Common myeloid progenitor, CD34-positive (primary cell): ENCODE data around the gene NAA25.
"Not testable (repeated sequence)": the region's sequence is repeated elsewhere in the genome, so short reads cannot be mapped to it uniquely, and the experiment has no call there.

Experiments
- CTCF ChIA-PET: fragments of 350-600 bp; sonication (Branson Sonifier 250); formaldehyde crosslinking; loops from one replicate; lab custom pipeline; 2021; ENCODE audit warnings: antibody characterized with exemption; lab: Charles Lee
- POLR2A ChIA-PET: fragments of 350-600 bp; sonication (Branson Sonifier 250); formaldehyde crosslinking; loops from one replicate; lab custom pipeline; 2021; ENCODE audit warnings: antibody characterized with exemption; lab: Charles Lee
- DNase-seq, 3 donors: peaks; one replicate each; pipeline versions ENCODE4 v3.0.0 to v3.0.0-alpha.2; 2013
- H3K27ac ChIP-seq, 2 experiments: 1 replicate in 1 of 2; 2 replicates in 1 of 2; pipeline ENCODE4 v1.7.0; 2013; ENCODE audit warnings: inconsistent platforms in 2 of 2, low read length in 2 of 2, mild to moderate bottlenecking in 2 of 2, low read depth in 1 of 2, moderate library complexity in 1 of 2; ENCODE audit not compliant: severe bottlenecking in 2 of 2, insufficient read depth in 1 of 2, poor library complexity in 1 of 2
- H3K27me3 ChIP-seq, 5 experiments: replicated peaks in 2 of 5; 1 replicate in 3 of 5; 2 replicates in 2 of 5; pipeline versions ENCODE4 v1.6.1 to v1.7.0; 2013; ENCODE audit warnings: low read length in 4 of 5, mild to moderate bottlenecking in 2 of 5, moderate library complexity in 2 of 5, inconsistent platforms in 1 of 5; ENCODE audit not compliant: insufficient read depth in 5 of 5, control insufficient read depth in 4 of 5
- H3K36me3 ChIP-seq, 4 experiments: 1 replicate in 2 of 4; 2 replicates in 2 of 4; pipeline versions ENCODE4 v1.6.1 to v1.7.0; 2013; ENCODE audit warnings: low read length in 3 of 4, control low read depth in 1 of 4, mild to moderate bottlenecking in 1 of 4; ENCODE audit not compliant: control insufficient read depth in 4 of 4, insufficient read depth in 4 of 4
- H3K4me1 ChIP-seq, 4 experiments: 1 replicate in 3 of 4; 2 replicates in 1 of 4; pipeline versions ENCODE4 v1.6.1 to v1.7.1; 2013; ENCODE audit warnings: low read length in 3 of 4, mild to moderate bottlenecking in 3 of 4, control low read depth in 1 of 4, inconsistent platforms in 1 of 4, moderate library complexity in 1 of 4; ENCODE audit not compliant: control insufficient read depth in 4 of 4, insufficient read depth in 4 of 4; ENCODE audit errors: control extremely low read depth in 1 of 4
- H3K4me3 ChIP-seq, 7 experiments: 1 replicate in 4 of 7; 2 replicates in 3 of 7; pipeline versions ENCODE4 v1.5.1 to v1.7.0; 2013; ENCODE audit warnings: mild to moderate bottlenecking in 7 of 7, low read length in 6 of 7, moderate library complexity in 6 of 7, inconsistent platforms in 2 of 7, low read depth in 2 of 7, control low read depth in 1 of 7; ENCODE audit not compliant: insufficient read depth in 4 of 7, control insufficient read depth in 1 of 7; ENCODE audit errors: extremely low read depth in 1 of 7
- H3K9me3 ChIP-seq, 5 experiments: 1 replicate in 4 of 5; 2 replicates in 1 of 5; pipeline versions ENCODE4 v1.6.1 to v1.7.1; 2013; ENCODE audit warnings: low read length in 4 of 5, mild to moderate bottlenecking in 2 of 5, inconsistent platforms in 1 of 5, low read depth in 1 of 5, moderate library complexity in 1 of 5; ENCODE audit not compliant: control insufficient read depth in 4 of 5, insufficient read depth in 2 of 5; ENCODE audit errors: control extremely low read depth in 1 of 5
- WGBS: methylation state at CpG from one replicate; pipeline ENCODE4 v1.1.5; 2013; ENCODE audit not compliant: insufficient coverage; 5-methylcytosine and 5-hydroxymethylcytosine counted together

Gene NAA25

GRCh38 chr12:112004041-112004440 is 104.5 kb downstream of the NAA25 start:
- no peak for DNase-seq
- H3K9me3 ChIP-seq: no peaks in the 10 kb centered on the region
- 100% methylated on average over 2 of the region's 3 CpGs for WGBS
- peaks cover 6 to 15% (median 11%) of the 10 kb centered on the region in 4 experiments for H3K4me1 ChIP-seq
- ChIA-PET POLR2A (interaction anchor here (0.6 kb wide), 2 partner anchors 87 to 139 kb away, joined by 3 to 4 read pairs; no protein-coding TSS in a partner anchor), CTCF (interaction anchor here (0.6 kb wide), 1 partner anchor 186 kb away, joined by 3 read pairs; no protein-coding TSS in a partner anchor)
- peaks cover 0 to 37% (median 7%) of the 10 kb centered on the region in 5 experiments for H3K27me3 ChIP-seq
- no peak overlapping the region for H3K4me3 ChIP-seq
- no peaks in the 10 kb centered on the region for H3K36me3 ChIP-seq
- H3K27ac ChIP-seq: no peak overlapping the region

GRCh38 chr12:112001576-112001975 is 107.0 kb downstream of the NAA25 start:
- H3K9me3 ChIP-seq: no peaks in the 10 kb centered on the region
- H3K27me3 ChIP-seq: peaks cover 0 to 38% (median 6%) of the 10 kb centered on the region in 5 experiments
- peaks cover 6 to 15% (median 11%) of the 10 kb centered on the region in 4 experiments for H3K4me1 ChIP-seq
- CTCF ChIA-PET: interaction anchor here (0.9 to 1.4 kb wide), 4 partner anchors 9 to 13 kb away, joined by 3 to 4 read pairs (median 4); partner anchors contain the start of genes ERP29 and TMEM116
- no peak overlapping the region for H3K4me3 ChIP-seq
- no peak overlapping the region for H3K27ac ChIP-seq
- no peak for DNase-seq
- H3K36me3 ChIP-seq: no peaks in the 10 kb centered on the region
- POLR2A ChIA-PET: interaction anchor here (0.6 kb wide), 1 partner anchor 330 kb away, joined by 3 read pairs; no protein-coding TSS in a partner anchor

- 98% methylated on average over 5 of the region's 8 CpGs for WGBS
- H3K36me3 ChIP-seq: no peaks in the 10 kb centered on the region
- no peak overlapping the region for H3K4me3 ChIP-seq
- no peak overlapping the region for H3K27ac ChIP-seq
- CTCF ChIA-PET: interaction anchor here (0.5 to 1.4 kb wide), 3 partner anchors 10 to 106 kb away, joined by 3 to 4 read pairs (median 4); partner anchors contain the start of genes ERP29 and TMEM116
- DNase-seq: no peak
- peaks cover 0 to 35% (median 6%) of the 10 kb centered on the region in 5 experiments for H3K27me3 ChIP-seq
- no peaks in the 10 kb centered on the region for H3K9me3 ChIP-seq
- POLR2A ChIA-PET: interaction anchor here (0.6 kb wide), 1 partner anchor 330 kb away, joined by 3 read pairs; no protein-coding TSS in a partner anchor
- H3K4me1 ChIP-seq: peaks cover 6 to 15% (median 10%) of the 10 kb centered on the region in 4 experiments
These were observed 107.8 kb downstream of the NAA25 start for GRCh38 chr12:112000820-112001219.

GRCh38 chr12:111999129-111999528 is 109.5 kb downstream of the NAA25 start:
- 99% methylated on average over 9 of the region's 9 CpGs for WGBS
- POLR2A ChIA-PET: interaction anchor here (0.6 kb wide), 1 partner anchor 11 kb away, joined by 3 read pairs; no protein-coding TSS in a partner anchor
- CTCF ChIA-PET: not testable (repeated sequence)

GRCh38 chr12:111998015-111998414 is 110.6 kb downstream of the NAA25 start:
- Histone ChIP-seq H3K36me3 (no peaks in the 10 kb centered on the region), H3K9me3 (no peaks in the 10 kb centered on the region), H3K4me1 (peaks cover 7 to 20% (median 12%) of the 10 kb centered on the region in 4 experiments), H3K27ac (no peak overlapping the region), H3K27me3 (peaks cover 0 to 21% (median 4%) of the 10 kb centered on the region in 5 experiments), H3K4me3 (no peak overlapping the region)
- POLR2A ChIA-PET: no interaction called here
- DNase-seq: no peak
- CTCF ChIA-PET: interaction anchor here (1.1 kb wide), 1 partner anchor 15 kb away, joined by 3 read pairs; the partner anchor contains the start of genes ERP29 and TMEM116
- 100% methylated on average over 3 of the region's 4 CpGs for WGBS

More at GRCh38 chr12:111999129-111999528, 109.5 kb downstream of the NAA25 start:
- Histone ChIP-seq H3K4me1 (peaks cover 7 to 19% (median 12%) of the 10 kb centered on the region in 4 experiments), H3K27me3 (peaks cover 0 to 23% (median 4%) of the 10 kb centered on the region in 5 experiments)
- not testable (repeated sequence) for H3K9me3 ChIP-seq, H3K4me3 ChIP-seq, H3K27ac ChIP-seq, DNase-seq, H3K36me3 ChIP-seq

- POLR2A ChIA-PET: no interaction called here
- WGBS: 100% methylated on average over 1 of the region's 2 CpGs
- CTCF ChIA-PET: no interaction called here
- Histone ChIP-seq H3K4me1 (peaks cover 6 to 14% (median 10%) of the 10 kb centered on the region in 4 experiments), H3K9me3 (no peaks in the 10 kb centered on the region), H3K27ac (no peak overlapping the region), H3K4me3 (no peak overlapping the region), H3K36me3 (no peaks in the 10 kb centered on the region), H3K27me3 (peaks cover 0 to 23% (median 4%) of the 10 kb centered on the region in 5 experiments)
- DNase-seq: no peak
These were observed 111.3 kb downstream of the NAA25 start for GRCh38 chr12:111997300-111997699.
